Uterus (tissue), 4 donors: ENCODE measurements around the gene NUDT3. TPM values are rescaled to one million over a fixed set of nuclear protein-coding genes. Genes with fewer than 3 reads are reported as not detected.
A peak's percentile ranks its signal among the peaks of the same experiment; 100 is the strongest.

Source experiments
- DNase-seq, 2 donors: peaks; one replicate each; pipeline ENCODE4 v3.0.0-alpha.2; 2019 to 2020
- H3K27ac ChIP-seq, 2 donors: fragments of 200-600 bp; sonication (generic); 1 replicate in 1 of 2; 2 replicates in 1 of 2; pipeline ENCODE4 v1.5.1; 2016 to 2018
- H3K27me3 ChIP-seq, 2 donors: fragments of 200-600 bp; sonication (generic); one replicate each; pipeline ENCODE4 v1.5.1; 2018 to 2019; ENCODE audit warnings: control low read depth in 1 of 2
- H3K36me3 ChIP-seq, 2 donors: fragments of 200-600 bp; sonication (generic); one replicate each; pipeline ENCODE4 v1.5.1; 2019; ENCODE audit warnings: control low read depth in 1 of 2
- H3K4me1 ChIP-seq, 2 donors: fragments of 200-600 bp; sonication (generic); one replicate each; pipeline ENCODE4 v1.5.1; 2018 to 2019; ENCODE audit warnings: control low read depth in 1 of 2
- H3K4me3 ChIP-seq, 2 donors: fragments of 200-600 bp; sonication (generic); 1 replicate in 1 of 2; 2 replicates in 1 of 2; pipeline ENCODE4 v1.5.1; 2018 to 2019; ENCODE audit warnings: mild to moderate bottlenecking in 1 of 2
- H3K9me3 ChIP-seq, 2 donors: fragments of 200-600 bp; sonication (generic); one replicate each; pipeline ENCODE4 v1.5.1; 2019; ENCODE audit warnings: control low read depth in 1 of 2
- POLR2A ChIP-seq, 2 donors: fragments of 450-650 bp; IDR thresholded peaks; one replicate each; pipeline ENCODE4 v1.6.1; 2016; ENCODE audit warnings: antibody characterized with exemption in 2 of 2, mild to moderate bottlenecking in 1 of 2, moderate library complexity in 1 of 2
- intact Hi-C: fragments of 100-400 bp; cut with DNase I; formaldehyde crosslinking; loops from one replicate; pipeline ENCODE4 v1.15.1; 2023; ENCODE audit warnings: low total_unique reads
- total RNA-seq, 4 donors: library from RNA; depleted of rRNA in 3 of 4; stranded (reverse); fragments of >200 nt in 3 of 4; gene quantifications; one replicate each; pipeline versions ENCODE4 v1.1.0 to v1.2.4, GENCODE V29; 2014 to 2023
- TF ChIP-seq, protein P1 (sequence below), 4 experiments: fragments of 200-600 bp in 2 of 4; fragments of 450-650 bp in 2 of 4; sonication (generic) in 2 of 4; IDR thresholded peaks; one replicate each; pipeline ENCODE4 v1.5.1; 2016 to 2019; ENCODE audit warnings: antibody characterized with exemption in 4 of 4, mild to moderate bottlenecking in 2 of 4, moderate library complexity in 1 of 4
- donor health status: DM: yes; HTN: yes; CAD: no.

Gene NUDT3
- total RNA-seq, 4 donors from 2014 or later, result 15.6 to 58.8 (median 38.2) TPM

DNA sequence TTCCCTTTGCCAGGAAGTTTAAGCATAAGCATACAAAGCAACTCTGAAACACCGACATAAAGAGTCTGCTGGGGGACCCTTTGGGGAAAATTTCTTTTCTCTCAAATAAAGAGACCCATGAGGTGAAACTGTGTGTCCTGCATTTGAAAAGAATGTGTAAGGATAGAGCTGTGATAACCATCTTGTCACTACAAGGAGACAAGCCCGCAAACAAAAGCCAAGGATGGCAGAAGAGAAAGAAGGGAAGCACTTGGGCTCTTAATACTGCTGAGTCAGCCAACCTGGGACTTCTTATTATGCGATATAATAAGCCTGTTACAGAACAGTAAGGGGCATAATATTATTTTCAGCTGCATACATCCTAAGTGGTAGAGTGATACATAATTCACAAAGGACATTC lies 52.5 kb downstream of the NUDT3 start:
- TF ChIP-seq, protein P1, sequence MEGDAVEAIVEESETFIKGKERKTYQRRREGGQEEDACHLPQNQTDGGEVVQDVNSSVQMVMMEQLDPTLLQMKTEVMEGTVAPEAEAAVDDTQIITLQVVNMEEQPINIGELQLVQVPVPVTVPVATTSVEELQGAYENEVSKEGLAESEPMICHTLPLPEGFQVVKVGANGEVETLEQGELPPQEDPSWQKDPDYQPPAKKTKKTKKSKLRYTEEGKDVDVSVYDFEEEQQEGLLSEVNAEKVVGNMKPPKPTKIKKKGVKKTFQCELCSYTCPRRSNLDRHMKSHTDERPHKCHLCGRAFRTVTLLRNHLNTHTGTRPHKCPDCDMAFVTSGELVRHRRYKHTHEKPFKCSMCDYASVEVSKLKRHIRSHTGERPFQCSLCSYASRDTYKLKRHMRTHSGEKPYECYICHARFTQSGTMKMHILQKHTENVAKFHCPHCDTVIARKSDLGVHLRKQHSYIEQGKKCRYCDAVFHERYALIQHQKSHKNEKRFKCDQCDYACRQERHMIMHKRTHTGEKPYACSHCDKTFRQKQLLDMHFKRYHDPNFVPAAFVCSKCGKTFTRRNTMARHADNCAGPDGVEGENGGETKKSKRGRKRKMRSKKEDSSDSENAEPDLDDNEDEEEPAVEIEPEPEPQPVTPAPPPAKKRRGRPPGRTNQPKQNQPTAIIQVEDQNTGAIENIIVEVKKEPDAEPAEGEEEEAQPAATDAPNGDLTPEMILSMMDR (IDR thresholded peaks at IDR 0.05), result no peak
- no peak for TF ChIP-seq POLR2A (IDR thresholded peaks at IDR 0.05)
- Histone ChIP-seq H3K27me3 (no peaks in the 10 kb centered on the region), H3K4me1 (peaks cover 4 to 11% of the 10 kb centered on the region in 2 donors), H3K4me3 (no peak overlapping the region), H3K27ac (peak overlapping the region; percentile 32 to 74), H3K9me3 (no peaks in the 10 kb centered on the region), H3K36me3 (no peaks in the 10 kb centered on the region)
- intact Hi-C loops, result no loop called here
- DNase-seq, result no peak

GRCh38 chr6:34339432-34339831 lies 53.0 kb downstream of the NUDT3 start:
- no peaks in the 10 kb centered on the region for H3K36me3 ChIP-seq
- no peak for TF ChIP-seq POLR2A (IDR thresholded peaks at IDR 0.05)
- TF ChIP-seq, protein P1 (IDR thresholded peaks at IDR 0.05), result no peak

GRCh38 chr6:34338811-34339210 lies 53.7 kb downstream of the NUDT3 start:
- intact Hi-C loops, result no loop called here
- Histone ChIP-seq H3K27me3 (no peaks in the 10 kb centered on the region), H3K27ac (no peak overlapping the region), H3K9me3 (no peaks in the 10 kb centered on the region), H3K36me3 (no peaks in the 10 kb centered on the region), H3K4me3 (no peak overlapping the region), H3K4me1 (peaks cover 4 to 11% of the 10 kb centered on the region in 2 donors)
- DNase-seq, result no peak
- TF ChIP-seq, protein P1 (IDR thresholded peaks at IDR 0.05), result no peak
- TF ChIP-seq POLR2A (IDR thresholded peaks at IDR 0.05), result no peak

More at GRCh38 chr6:34339432-34339831, 53.0 kb downstream of the NUDT3 start:
- peak overlapping the region; percentile 32 to 74 for H3K27ac ChIP-seq
- no peak for DNase-seq
- peaks cover 4 to 11% of the 10 kb centered on the region in 2 donors for H3K4me1 ChIP-seq
- H3K4me3 ChIP-seq, result no peak overlapping the region
- intact Hi-C loops, result no loop called here
- no peaks in the 10 kb centered on the region for H3K9me3 ChIP-seq
- no peaks in the 10 kb centered on the region for H3K27me3 ChIP-seq

DNA sequence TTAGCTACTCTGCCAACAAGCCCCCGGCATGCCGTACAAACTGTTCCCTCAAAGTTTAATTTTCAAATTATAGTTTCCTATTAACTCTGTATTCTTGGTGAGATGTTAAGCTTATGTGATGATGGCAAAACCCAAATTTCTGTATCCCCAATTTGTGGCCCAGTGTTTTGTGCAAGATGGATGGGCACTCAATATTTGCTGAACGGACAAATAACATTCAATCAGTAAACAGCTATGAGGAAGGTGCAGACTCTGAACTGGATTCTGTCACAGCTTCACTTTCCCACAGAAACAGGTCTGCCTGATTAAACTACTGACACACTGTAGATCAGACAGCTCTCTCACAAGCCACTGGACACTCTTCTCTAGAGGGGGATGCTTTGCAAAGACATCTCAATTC lies 54.1 kb downstream of the NUDT3 start:
- H3K27me3 ChIP-seq, result no peaks in the 10 kb centered on the region
- no peak overlapping the region for H3K27ac ChIP-seq
- intact Hi-C loops, result no loop called here
- no peaks in the 10 kb centered on the region for H3K9me3 ChIP-seq
- H3K36me3 ChIP-seq, result no peaks in the 10 kb centered on the region
- peaks cover 4 to 11% of the 10 kb centered on the region in 2 donors for H3K4me1 ChIP-seq
- no peak for DNase-seq
- TF ChIP-seq, protein P1 (IDR thresholded peaks at IDR 0.05), result no peak
- no peak for TF ChIP-seq POLR2A (IDR thresholded peaks at IDR 0.05)
- H3K4me3 ChIP-seq, result no peak overlapping the region

GRCh38 chr6:34334796-34335416 lies 57.6 kb downstream of the NUDT3 start:
- H3K27ac ChIP-seq, result no peak overlapping the region
- H3K36me3 ChIP-seq, result no peaks in the 10 kb centered on the region
- peaks cover 0 to 5% of the 10 kb centered on the region in 2 donors for H3K4me1 ChIP-seq
- TF ChIP-seq, protein P1 (IDR thresholded peaks at IDR 0.05), result no peak
- intact Hi-C loops, result no loop called here
- DNase-seq, result no peak
- H3K4me3 ChIP-seq, result no peak overlapping the region
- H3K27me3 ChIP-seq, result no peaks in the 10 kb centered on the region
- no peaks in the 10 kb centered on the region for H3K9me3 ChIP-seq
